Activated T-helper 17 cell treated with anti-CD3 and anti-CD28 coated beads, Interleukin-2, amount 50 U/mL, for 72 hours (primary cell): ENCODE measurements around the gene GID8. TPM values are rescaled to one million over a fixed set of nuclear protein-coding genes. Genes with fewer than 3 reads are reported as not detected.
A peak's percentile ranks its signal among the peaks of the same experiment; 100 is the strongest.
"Not testable (repeated sequence)": the region's sequence is repeated elsewhere in the genome, so short reads cannot be mapped to it uniquely, and the experiment has no call there.

Experiments used
- ATAC-seq: fragments of 150-1000 bp; cut with Tn5 transposase; replicated peaks from 2 replicates; pipeline ENCODE4 v1.10.0; 2021; ENCODE audit warnings: mild to moderate bottlenecking, moderate library complexity
- H3K27ac Mint-ChIP-seq: one replicate; pipeline ENCODE4 v1.8.0; 2022; ENCODE audit warnings: mixed read lengths
- H3K27me3 Mint-ChIP-seq: one replicate; pipeline ENCODE4 v1.8.0; 2022; ENCODE audit warnings: mixed read lengths
- H3K36me3 Mint-ChIP-seq: one replicate; pipeline ENCODE4 v1.8.0; 2022; ENCODE audit warnings: low read depth, mild to moderate bottlenecking, mixed read lengths
- H3K4me1 Mint-ChIP-seq: one replicate; pipeline ENCODE4 v1.8.0; 2022; ENCODE audit warnings: mixed read lengths
- H3K4me3 Mint-ChIP-seq: one replicate; pipeline ENCODE4 v1.8.0; 2022; ENCODE audit warnings: mild to moderate bottlenecking, mixed read lengths
- H3K9me3 Mint-ChIP-seq: one replicate; pipeline ENCODE4 v1.8.0; 2022; ENCODE audit warnings: mixed read lengths
- total RNA-seq, 2 donors: library from RNA; stranded (reverse); gene quantifications; one replicate each; pipeline ENCODE4 v1.2.3, GENCODE V29; 2022

GID8 gene
- total RNA-seq, 2 donors from 2014 or later: 32.7 to 34.6 TPM

DNA sequence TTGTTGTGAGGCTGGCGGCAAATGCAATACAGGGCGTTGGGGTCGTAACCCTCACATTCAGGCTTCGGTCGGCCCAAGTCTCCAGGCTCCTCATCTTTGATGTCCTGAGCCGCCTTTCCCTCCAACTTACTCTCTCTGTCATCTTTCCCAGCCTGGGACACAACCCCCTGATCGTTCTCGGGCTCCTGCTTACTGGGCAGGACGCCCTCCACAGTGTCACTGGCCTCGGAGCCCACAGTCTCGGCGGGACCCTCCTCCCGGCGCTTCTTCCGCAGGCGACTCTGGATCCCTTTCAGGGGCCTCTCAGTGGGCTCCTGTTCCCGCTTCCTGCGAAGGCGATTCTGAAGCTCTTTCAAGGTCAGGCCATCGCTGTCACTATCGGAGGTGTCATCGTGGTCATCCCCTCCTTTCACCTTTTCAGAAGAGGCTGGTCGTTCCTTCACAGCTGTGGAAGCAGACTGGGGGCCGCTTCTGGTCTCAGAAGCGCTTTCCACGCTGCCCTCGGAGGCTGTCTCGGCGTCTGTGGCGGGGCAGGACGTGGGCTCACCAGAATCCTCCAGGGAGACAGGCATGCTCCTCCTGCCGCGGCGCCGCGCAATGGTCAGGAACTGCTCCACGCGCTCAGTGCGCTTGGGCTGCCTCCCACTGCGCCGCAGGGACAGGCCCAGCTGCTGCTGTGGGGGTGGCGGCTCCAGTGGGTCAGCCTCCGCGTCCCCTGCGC lies 27.0 kb upstream of the GID8 start:
- H3K4me1 Mint-ChIP-seq: peaks cover 18% of the 10 kb centered on the region
- no peak for ATAC-seq
- peak overlapping the region; percentile 33 for H3K27ac Mint-ChIP-seq
- no peak overlapping the region for H3K4me3 Mint-ChIP-seq
- H3K9me3 Mint-ChIP-seq: no peaks in the 10 kb centered on the region
- H3K27me3 Mint-ChIP-seq: no peaks in the 10 kb centered on the region
- peaks cover 96% of the 10 kb centered on the region for H3K36me3 Mint-ChIP-seq

DNA sequence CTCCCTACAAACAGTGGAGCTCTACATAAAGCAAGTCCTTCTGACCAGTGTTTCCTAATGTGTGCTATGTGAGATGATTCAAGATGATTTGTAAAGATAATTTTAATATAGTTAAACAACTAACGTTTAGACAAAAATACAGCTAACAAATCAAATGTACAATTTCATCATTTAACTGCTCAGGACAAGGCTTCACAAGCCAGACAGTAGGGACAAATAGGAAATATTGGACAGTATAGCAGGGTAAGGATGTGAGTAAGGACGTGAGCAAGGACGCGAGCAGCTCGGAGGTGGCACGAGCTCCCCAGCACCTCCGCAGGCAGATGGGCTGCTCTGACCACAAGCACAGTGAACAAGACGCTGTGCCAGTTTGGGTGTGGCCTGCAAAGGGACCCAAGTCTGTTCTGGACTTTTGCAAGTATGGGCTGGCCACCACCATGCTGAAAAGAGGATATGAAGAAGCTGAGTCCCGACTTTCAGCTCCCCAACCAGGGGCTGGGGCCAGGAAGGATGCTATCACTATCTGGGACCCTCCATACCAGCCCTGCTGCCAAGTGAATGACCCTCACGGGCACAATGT lies 26.2 kb upstream of the GID8 start:
- no peak for ATAC-seq
- H3K4me3 Mint-ChIP-seq: no peak overlapping the region
- H3K27ac Mint-ChIP-seq: no peak overlapping the region
- H3K9me3 Mint-ChIP-seq: no peaks in the 10 kb centered on the region
- no peaks in the 10 kb centered on the region for H3K27me3 Mint-ChIP-seq
- peaks cover 22% of the 10 kb centered on the region for H3K4me1 Mint-ChIP-seq
- H3K36me3 Mint-ChIP-seq: peaks cover 91% of the 10 kb centered on the region

DNA sequence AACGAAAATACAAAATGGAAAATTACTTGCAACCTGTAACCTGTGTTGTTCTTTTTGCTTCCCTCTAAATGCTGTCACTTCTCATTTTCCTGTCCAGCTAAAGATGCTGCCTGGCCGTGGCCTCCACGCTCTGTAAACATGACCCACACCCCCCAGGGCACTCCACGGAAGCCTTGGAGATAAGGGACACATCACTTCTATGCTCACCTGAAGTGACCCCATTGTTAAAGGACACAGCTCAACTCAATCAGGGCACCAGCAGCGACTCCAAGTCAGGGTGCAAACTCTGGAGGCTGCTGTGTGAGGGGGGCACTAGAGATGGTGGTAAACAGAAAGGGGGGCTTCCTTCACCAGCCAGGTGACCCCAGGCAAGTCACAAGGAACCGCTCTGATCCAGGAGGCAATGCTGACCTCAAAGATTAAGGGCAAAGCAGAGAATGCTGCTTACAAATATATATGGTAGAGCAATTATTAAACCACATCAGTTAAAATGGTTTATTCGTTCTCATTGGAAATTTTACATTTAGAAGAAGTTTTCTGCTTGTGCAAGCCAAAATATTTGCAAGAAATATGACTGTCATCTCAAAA lies 24.8 kb upstream of the GID8 start:
- peaks cover 89% of the 10 kb centered on the region for H3K36me3 Mint-ChIP-seq
- ATAC-seq: no peak
- H3K27ac Mint-ChIP-seq: no peak overlapping the region
- H3K4me1 Mint-ChIP-seq: peaks cover 33% of the 10 kb centered on the region
- H3K27me3 Mint-ChIP-seq: no peaks in the 10 kb centered on the region
- no peak overlapping the region for H3K4me3 Mint-ChIP-seq
- H3K9me3 Mint-ChIP-seq: no peaks in the 10 kb centered on the region

DNA sequence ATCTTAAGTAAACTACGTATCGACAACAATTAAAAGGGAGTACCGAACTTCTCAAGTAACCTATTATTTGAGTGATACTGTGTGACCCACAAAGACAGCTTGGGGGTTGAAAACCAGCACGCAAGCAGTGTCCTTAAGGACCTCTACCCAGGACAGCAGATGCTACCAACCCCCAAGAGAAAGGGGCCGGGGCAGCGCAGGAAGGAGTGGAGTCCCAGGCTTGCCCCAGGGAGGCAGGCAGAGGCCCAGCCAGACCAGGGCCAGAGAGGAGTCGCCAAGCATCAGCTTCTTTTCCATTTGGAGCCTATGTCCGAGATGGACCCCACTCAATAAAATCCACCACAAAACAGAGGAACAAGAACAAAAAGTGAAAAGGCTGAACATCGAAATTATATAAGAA lies 23.5 kb upstream of the GID8 start:
- Mint-ChIP-seq H3K27me3 (no peaks in the 10 kb centered on the region), H3K4me3 (no peak overlapping the region), H3K27ac (no peak overlapping the region), H3K4me1 (peaks cover 46% of the 10 kb centered on the region), H3K9me3 (no peaks in the 10 kb centered on the region), H3K36me3 (peaks cover 79% of the 10 kb centered on the region)
- ATAC-seq: no peak

DNA sequence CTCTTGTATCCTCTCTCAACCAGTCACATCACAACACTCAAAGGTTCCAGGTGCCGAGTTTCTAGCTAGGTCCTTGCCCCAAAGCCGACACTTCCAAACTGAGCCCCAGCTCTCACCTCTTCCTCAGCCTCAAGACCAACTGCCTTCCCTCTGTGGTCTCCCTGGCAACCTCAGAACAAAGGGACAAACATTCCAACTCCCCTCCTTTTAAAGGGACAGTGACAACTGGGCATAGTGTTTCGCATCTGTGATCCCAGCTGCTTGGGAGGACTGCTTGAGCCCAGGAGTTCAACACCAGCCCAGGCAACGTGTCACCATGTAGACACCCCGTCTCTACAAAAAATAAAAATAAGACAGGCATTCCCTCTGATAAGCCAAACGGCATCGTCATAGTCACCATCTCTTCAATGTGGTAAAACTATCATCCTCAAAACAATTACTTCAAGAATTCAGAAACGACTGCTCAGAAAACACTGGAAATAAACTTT lies 22.9 kb upstream of the GID8 start:
- ATAC-seq: no peak
- Mint-ChIP-seq H3K4me1 (peaks cover 41% of the 10 kb centered on the region), H3K27ac (peak overlapping the region; percentile 91), H3K4me3 (peak overlapping the region; percentile 39), H3K27me3 (no peaks in the 10 kb centered on the region), H3K9me3 (no peaks in the 10 kb centered on the region), H3K36me3 (peaks cover 73% of the 10 kb centered on the region)

DNA sequence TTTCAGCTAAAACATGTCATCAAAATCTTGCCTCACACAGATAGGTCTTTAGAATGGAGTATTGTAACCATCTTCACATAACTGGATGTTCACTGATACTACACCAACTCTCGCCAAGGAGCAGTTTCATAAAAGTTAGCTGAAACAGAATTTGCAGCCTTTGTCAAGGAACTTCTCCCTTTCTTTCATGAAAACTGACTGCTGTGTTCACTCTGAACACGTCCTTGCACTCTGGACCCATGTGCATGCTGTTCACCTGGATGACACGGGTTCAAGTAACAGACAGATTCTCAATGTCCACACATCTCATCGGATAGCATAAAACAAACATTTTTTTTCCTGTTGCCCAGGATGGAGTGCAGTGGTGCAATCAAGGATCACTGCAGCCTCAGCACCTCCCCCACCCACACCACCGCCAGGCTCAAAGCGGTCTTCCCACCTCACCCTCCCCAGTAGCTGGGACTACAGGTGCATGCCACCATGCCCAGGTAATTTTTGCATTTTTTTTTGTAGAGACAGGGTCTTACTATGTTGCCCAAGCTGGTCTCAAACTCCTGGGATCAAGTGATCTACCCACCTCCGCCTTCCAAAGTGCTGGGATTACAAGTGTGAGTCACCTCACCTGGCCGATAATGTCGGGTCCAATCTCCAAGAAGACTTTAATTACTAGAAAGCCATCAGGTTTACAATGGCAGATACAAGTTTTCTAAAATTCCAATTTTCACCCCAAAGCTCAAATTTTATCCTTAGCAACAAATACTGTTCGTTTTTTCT lies 21.1 kb upstream of the GID8 start:
- H3K4me3 Mint-ChIP-seq: peak overlapping the region; percentile 69
- no peaks in the 10 kb centered on the region for H3K9me3 Mint-ChIP-seq
- H3K36me3 Mint-ChIP-seq: peaks cover 54% of the 10 kb centered on the region
- H3K27me3 Mint-ChIP-seq: no peaks in the 10 kb centered on the region
- peaks cover 49% of the 10 kb centered on the region for H3K4me1 Mint-ChIP-seq
- no peak for ATAC-seq
- peak overlapping the region; percentile 64 for H3K27ac Mint-ChIP-seq

DNA sequence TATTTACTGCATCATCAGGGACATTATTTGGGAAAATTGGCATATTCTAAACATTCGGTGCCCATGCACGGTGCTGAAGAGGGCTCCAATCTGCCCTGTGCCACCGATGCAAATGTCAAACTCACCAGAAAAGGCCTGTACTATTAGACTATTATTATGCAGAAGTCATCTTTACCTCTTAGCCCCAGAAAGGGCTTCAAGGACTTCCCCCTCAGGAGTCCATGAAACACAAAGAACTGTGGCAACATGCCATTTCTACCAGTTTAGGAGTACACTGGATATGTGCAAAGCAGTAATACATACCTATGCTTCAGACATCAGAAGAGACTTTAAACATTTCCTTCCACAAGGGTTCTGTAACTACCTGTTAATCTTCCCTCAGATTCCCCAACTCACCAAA lies 20.2 kb upstream of the GID8 start:
- ATAC-seq: no peak
- H3K27me3 Mint-ChIP-seq: no peaks in the 10 kb centered on the region
- H3K36me3 Mint-ChIP-seq: peaks cover 50% of the 10 kb centered on the region
- H3K4me1 Mint-ChIP-seq: peaks cover 55% of the 10 kb centered on the region
- H3K4me3 Mint-ChIP-seq: peak overlapping the region; percentile 69
- H3K9me3 Mint-ChIP-seq: no peaks in the 10 kb centered on the region
- peak overlapping the region; percentile 64 for H3K27ac Mint-ChIP-seq

DNA sequence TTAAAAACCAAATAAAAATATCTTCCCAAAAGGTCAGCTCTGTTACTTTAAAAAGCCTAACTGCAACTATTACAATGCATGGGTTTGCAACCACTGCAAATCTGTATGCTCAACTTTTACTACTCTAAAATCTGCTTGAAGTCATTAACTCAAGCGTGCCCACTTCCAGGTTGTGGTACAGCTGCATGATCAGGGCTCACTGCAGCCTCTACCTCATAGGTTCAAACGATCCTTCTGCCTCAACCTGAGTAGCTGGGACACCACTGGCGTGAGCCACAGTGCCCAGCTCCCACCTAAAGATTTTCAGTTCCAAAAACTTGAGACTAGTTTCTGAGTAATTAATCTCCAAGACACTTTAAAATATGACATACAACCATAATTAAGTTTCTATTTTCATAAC lies 19.8 kb upstream of the GID8 start:
- no peaks in the 10 kb centered on the region for H3K27me3 Mint-ChIP-seq
- ATAC-seq: peak; percentile 73

DNA sequence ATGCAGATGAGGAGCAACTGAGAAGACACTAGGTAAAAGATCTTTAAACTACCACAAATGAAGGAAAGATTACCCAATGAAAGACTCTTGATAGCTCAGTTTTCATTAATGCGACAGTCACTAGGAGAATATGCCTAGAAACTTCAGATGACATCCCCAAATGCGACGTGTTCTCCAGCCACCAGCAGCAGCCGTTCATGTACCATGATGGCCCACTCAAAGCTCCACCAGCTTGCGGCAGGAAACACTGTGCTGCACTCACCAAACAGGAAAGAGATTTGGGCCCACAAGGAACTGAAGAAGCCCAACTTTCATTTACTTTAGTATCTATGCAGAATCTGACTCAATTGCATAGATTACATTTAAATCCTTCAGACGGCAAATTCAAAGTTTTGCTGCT lies 19.1 kb upstream of the GID8 start:
- H3K27me3 Mint-ChIP-seq: no peaks in the 10 kb centered on the region
- H3K4me3 Mint-ChIP-seq: peak overlapping the region; percentile 69
- H3K27ac Mint-ChIP-seq: peak overlapping the region; percentile 64
- peaks cover 42% of the 10 kb centered on the region for H3K36me3 Mint-ChIP-seq
- peaks cover 58% of the 10 kb centered on the region for H3K4me1 Mint-ChIP-seq
- peak; percentile 71 for ATAC-seq
- H3K9me3 Mint-ChIP-seq: no peaks in the 10 kb centered on the region

More for the DNA sequence above, 19.8 kb upstream of the GID8 start:
- Mint-ChIP-seq H3K4me3 (peak overlapping the region; percentile 69), H3K4me1 (peaks cover 57% of the 10 kb centered on the region), H3K36me3 (peaks cover 48% of the 10 kb centered on the region), H3K27ac (peak overlapping the region; percentile 64), H3K9me3 (no peaks in the 10 kb centered on the region)

DNA sequence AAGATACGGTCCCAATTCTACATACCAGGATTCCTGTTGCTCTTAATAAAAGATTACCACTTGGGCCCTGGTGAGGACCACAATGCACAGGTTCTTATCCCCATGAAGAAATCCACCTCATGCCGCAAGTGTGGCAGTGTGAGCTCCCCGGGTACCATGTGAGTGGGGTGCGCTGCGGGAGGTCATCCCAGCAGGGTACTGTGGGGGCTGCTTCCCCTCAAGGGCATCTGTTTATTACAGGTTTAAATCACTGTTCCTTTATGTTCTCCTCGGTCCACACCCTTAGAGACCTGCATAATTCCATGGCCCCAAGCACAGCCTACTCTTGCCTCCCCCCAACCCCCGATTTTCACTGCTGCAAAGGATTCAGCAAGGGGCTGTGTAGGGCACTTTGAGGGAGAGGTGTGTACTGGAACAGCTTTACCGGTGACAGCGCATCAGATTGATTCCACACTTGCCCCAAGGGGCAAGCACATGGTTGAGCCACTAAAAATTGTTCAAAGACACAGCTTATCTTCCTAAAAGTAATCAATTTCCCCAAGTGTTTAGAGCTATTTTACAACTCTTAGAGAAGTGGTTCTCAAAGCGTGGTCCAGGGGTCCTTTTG lies 17.8 kb upstream of the GID8 start:
- Mint-ChIP-seq H3K27me3 (no peaks in the 10 kb centered on the region), H3K4me3 (peak overlapping the region; percentile 69), H3K36me3 (peaks cover 44% of the 10 kb centered on the region), H3K9me3 (no peaks in the 10 kb centered on the region), H3K27ac (peak overlapping the region; percentile 64), H3K4me1 (peaks cover 65% of the 10 kb centered on the region)
- ATAC-seq: no peak

DNA sequence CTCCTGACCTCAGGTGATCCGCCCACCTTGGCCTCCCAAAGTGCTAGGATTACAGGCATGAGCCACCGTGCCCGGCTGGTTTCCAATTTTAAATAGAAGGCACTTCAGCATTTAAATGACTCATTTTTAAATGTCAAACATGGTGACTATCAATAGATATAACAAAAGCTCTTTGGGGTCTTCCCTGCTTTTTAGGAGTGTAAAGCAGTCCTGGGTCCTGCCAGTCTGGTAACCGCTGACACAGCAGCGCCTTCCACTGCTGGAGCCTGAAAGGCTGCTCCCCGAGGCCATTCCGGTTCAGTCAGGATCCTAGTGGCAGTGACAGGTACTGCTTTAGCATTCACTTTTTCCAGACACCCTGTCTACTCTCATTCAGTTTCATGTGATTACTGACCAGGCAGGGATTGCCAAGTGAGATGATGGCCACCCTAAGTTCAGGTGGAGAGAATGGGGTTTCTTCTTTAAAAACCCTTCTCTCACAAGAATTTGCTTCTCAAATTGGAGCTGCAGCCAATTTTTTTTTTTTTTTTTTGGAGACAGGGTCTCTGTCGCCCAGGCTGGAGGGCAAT lies 16.7 kb upstream of the GID8 start:
- H3K4me3 Mint-ChIP-seq: peak overlapping the region; percentile 69
- H3K4me1 Mint-ChIP-seq: peaks cover 58% of the 10 kb centered on the region
- H3K9me3 Mint-ChIP-seq: no peaks in the 10 kb centered on the region
- peak; percentile 49 for ATAC-seq
- H3K27ac Mint-ChIP-seq: no peak overlapping the region
- H3K36me3 Mint-ChIP-seq: peaks cover 43% of the 10 kb centered on the region
- H3K27me3 Mint-ChIP-seq: no peaks in the 10 kb centered on the region

DNA sequence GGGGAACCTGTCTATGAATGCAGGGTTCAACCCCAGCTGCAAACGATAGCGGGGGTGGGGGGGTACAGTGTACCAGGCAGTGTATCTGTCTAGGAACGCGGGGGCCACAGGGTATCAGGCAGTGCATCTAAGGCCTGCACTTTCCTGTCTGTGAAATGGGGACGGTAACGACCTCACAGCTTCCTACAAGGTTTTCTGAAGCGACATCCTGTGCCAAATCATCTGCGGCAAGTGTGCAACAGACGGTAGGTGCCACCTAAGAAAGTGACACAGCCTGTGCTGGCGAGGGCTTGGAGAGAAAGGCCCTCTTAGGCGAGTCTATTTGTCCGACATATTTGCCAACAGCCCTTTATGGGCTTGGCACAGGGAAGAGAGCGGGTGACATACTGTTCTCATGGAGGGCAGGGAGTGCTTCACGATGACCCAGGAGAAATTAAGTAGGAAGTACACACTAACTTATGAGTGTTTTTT lies 15.5 kb upstream of the GID8 start:
- peak; percentile 28 for ATAC-seq
- peaks cover 40% of the 10 kb centered on the region for H3K36me3 Mint-ChIP-seq

DNA sequence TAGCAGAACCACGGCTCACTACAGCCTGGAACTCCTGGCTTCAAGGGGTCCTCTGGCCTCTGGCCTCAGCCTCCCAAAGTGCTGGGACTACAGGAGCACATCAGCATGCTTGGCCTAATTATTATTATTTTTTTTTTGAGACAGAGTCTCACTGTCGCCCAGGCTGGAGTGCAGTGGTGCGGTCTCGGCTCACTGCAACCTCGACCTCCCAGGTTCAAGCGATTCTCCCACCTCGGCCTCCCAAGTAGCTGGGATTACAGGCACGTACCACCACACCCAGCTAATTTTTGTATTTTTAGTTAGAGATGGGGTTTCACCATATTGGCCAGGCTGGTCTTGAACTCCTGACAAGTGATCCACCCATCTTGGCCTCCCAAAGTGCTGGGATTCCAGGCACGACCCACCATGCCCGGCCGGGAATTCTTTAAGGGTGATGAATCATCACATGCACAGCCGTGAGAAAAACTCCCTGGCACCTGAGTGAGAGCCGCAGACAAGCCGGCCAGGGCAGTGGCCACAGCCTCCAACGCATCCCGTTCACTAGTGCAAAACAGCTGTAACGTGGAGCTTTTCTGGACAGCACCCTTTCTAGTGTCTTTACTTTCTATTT lies 14.8 kb upstream of the GID8 start:
- H3K27me3 Mint-ChIP-seq, H3K9me3 Mint-ChIP-seq, ATAC-seq: not testable (repeated sequence)
- H3K4me3 Mint-ChIP-seq: peak overlapping the region; percentile 93
- H3K4me1 Mint-ChIP-seq: peaks cover 56% of the 10 kb centered on the region
- peaks cover 40% of the 10 kb centered on the region for H3K36me3 Mint-ChIP-seq
- H3K27ac Mint-ChIP-seq: peak overlapping the region; percentile 90

More for the DNA sequence above, 15.5 kb upstream of the GID8 start:
- Mint-ChIP-seq H3K4me1 (peaks cover 56% of the 10 kb centered on the region), H3K27me3 (no peaks in the 10 kb centered on the region), H3K27ac (peak overlapping the region; percentile 90), H3K9me3 (no peaks in the 10 kb centered on the region), H3K4me3 (peak overlapping the region; percentile 93)
